ENCODE data around the gene THRB. TPM values are rescaled to one million over a fixed set of nuclear protein-coding genes. Genes with fewer than 3 reads are reported as not detected.

Gene THRB
- total and polyA plus RNA-seq, 11 donors: 4.8 to 28.5 (median 21.0) TPM

DNA sequence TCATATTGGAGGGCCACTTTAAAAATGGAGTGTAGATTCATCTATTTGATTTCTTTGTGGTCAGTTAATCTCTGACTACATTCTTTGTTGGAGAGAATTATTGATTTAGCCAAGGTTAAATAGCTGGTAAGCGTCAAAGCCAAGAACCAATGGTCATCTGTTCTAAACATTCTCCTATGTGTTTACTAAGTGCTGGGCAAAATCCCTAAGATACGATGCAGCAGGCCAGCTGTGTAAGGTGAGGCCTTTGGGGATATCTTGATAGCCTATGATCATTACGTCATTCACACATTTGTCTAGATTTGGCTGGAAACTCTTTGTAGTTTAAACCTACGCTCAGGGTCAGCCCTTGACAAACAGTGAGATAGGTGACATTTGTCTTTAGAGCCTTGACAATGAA lies 313.4 kb downstream of the THRB start:
- TF ChIP-seq POLR2A (IDR thresholded peaks at IDR 0.05): no peak
- TF ChIP-seq, protein P1, sequence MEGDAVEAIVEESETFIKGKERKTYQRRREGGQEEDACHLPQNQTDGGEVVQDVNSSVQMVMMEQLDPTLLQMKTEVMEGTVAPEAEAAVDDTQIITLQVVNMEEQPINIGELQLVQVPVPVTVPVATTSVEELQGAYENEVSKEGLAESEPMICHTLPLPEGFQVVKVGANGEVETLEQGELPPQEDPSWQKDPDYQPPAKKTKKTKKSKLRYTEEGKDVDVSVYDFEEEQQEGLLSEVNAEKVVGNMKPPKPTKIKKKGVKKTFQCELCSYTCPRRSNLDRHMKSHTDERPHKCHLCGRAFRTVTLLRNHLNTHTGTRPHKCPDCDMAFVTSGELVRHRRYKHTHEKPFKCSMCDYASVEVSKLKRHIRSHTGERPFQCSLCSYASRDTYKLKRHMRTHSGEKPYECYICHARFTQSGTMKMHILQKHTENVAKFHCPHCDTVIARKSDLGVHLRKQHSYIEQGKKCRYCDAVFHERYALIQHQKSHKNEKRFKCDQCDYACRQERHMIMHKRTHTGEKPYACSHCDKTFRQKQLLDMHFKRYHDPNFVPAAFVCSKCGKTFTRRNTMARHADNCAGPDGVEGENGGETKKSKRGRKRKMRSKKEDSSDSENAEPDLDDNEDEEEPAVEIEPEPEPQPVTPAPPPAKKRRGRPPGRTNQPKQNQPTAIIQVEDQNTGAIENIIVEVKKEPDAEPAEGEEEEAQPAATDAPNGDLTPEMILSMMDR (IDR thresholded peaks at IDR 0.05): no peak
- ATAC-seq: no peak
- intact Hi-C loops (cut with DNase I): no loop called here
- Histone ChIP-seq H3K9me3 (no peaks in the 10 kb centered on the region), H3K27me3 (no peaks in the 10 kb centered on the region), H3K4me3 (no peak overlapping the region), H3K36me3 (no peaks in the 10 kb centered on the region), H3K27ac (no peak overlapping the region), H3K4me1 (peaks cover 0 to 17% (median 4%) of the 10 kb centered on the region in 12 donors)
- 78 to 91% (median 87%) methylated on average over 4 of the region's 4 CpGs for WGBS, 4 donors
- DNase-seq: no peak

DNA sequence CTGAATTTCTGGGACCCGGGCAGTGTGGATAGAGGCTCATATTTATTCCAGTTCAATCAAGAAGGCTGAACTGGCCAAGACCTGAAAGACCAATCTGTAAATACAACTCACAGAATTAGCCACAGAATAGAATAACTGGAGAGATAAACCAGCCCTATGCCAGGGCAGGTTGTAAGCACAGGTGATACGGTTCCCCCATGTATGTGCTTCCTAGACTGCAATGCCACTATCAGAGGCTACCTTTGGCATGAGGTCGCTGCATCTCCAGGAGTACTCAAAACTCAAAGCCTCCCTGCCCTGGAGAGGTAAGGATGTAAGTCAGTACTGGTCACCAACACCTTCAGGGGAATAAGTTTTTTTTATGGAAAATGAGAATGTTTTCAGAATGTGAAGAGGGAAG lies 314.0 kb downstream of the THRB start:
- no peak for DNase-seq
- H3K27me3 ChIP-seq: no peaks in the 10 kb centered on the region
- intact Hi-C loops (cut with DNase I): no loop called here
- H3K9me3 ChIP-seq: no peaks in the 10 kb centered on the region
- WGBS, 4 donors: 92 to 96% (median 94%) methylated on average over 3 of the region's 3 CpGs
- no peaks in the 10 kb centered on the region for H3K36me3 ChIP-seq
- no peak for ATAC-seq
- H3K4me1 ChIP-seq: peaks cover 0 to 11% (median under 1%) of the 10 kb centered on the region in 12 donors
- no peak overlapping the region for H3K4me3 ChIP-seq
- TF ChIP-seq, protein P1 (IDR thresholded peaks at IDR 0.05): no peak
- no peak for TF ChIP-seq POLR2A (IDR thresholded peaks at IDR 0.05)
- no peak overlapping the region for H3K27ac ChIP-seq

DNA sequence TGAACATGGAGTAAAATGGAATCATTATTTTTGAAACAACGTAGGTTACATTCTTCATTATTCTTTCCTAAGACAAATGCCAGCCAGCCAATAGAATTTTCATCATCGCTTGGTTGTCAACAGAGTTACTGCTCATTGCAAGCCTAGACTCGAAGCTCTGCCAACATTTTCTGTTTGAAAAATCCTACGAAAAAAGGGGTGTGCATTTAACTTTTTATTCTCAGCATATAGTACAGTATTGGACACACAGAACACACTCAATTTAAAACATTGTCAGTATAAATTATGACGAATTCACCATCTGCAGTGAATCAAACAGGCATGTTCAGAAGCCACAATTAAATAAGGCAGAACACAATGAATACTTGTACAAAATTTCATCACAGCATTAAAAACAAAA lies 317.4 kb downstream of the THRB start:
- Histone ChIP-seq H3K27ac (no peak overlapping the region), H3K4me1 (peaks cover 0 to 8% (median 0%) of the 10 kb centered on the region in 12 donors), H3K9me3 (no peaks in the 10 kb centered on the region), H3K36me3 (no peaks in the 10 kb centered on the region), H3K4me3 (no peak overlapping the region), H3K27me3 (no peaks in the 10 kb centered on the region)
- 74 to 87% (median 85%) methylated on average over 5 of the region's 5 CpGs for WGBS, 4 donors
- DNase-seq (no peak), ATAC-seq (no peak)
- no peak for TF ChIP-seq POLR2A (IDR thresholded peaks at IDR 0.05)
- TF ChIP-seq, protein P1 (IDR thresholded peaks at IDR 0.05): no peak
- intact Hi-C loops (cut with DNase I): no loop called here

DNA sequence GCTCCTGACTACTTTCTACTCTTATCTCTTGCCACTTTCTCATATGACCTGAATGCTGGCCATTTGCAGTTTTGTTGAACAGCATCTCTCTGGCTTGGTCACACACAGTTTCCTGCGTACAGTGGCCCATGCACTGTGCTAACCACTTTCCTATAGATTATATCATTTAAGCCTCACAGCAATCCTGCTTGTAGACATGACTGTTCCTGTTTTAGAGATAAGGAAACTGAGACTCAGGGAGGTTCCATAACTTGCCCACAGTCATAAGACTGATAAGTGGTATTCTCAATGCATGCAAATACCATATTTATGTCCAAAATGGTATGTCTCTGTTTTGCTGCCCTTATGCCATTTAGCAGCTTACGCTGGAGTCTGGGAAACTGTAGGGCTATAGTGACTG lies 320.0 kb downstream of the THRB start:
- H3K36me3 ChIP-seq: no peaks in the 10 kb centered on the region
- peaks cover 0 to 4% (median 0%) of the 10 kb centered on the region in 12 donors for H3K4me1 ChIP-seq
- ATAC-seq: no peak
- WGBS, 4 donors: 91 to 96% (median 94%) methylated on average over 2 of the region's 2 CpGs
- no peak for DNase-seq
- H3K27me3 ChIP-seq: no peaks in the 10 kb centered on the region
- no peak overlapping the region for H3K27ac ChIP-seq
- intact Hi-C loops (cut with DNase I): no loop called here
- no peak overlapping the region for H3K4me3 ChIP-seq
- H3K9me3 ChIP-seq: no peaks in the 10 kb centered on the region
- TF ChIP-seq, protein P1 (IDR thresholded peaks at IDR 0.05): no peak
- TF ChIP-seq POLR2A (IDR thresholded peaks at IDR 0.05): no peak

Data from heart left ventricle (tissue), 16 donors.